Measurements from ENCODE around the gene OTUD7B.

- TF ChIP-seq TAF1 (IDR thresholded peaks at IDR 0.05; ENCODE audit: low read depth, low read length) (no peak), POLR2A (IDR thresholded peaks at IDR 0.05; ENCODE audit: low read depth, low read length) (no peak), POLR2AphosphoS5 (IDR thresholded peaks at IDR 0.05; ENCODE audit: low read depth, low read length) (no peak)
Measured at GRCh38 chr1:149906570-149907075, 103.9 kb downstream of the OTUD7B start.
